ENCODE data around the gene SLC25A26.

The SLC25A26 gene

DNA sequence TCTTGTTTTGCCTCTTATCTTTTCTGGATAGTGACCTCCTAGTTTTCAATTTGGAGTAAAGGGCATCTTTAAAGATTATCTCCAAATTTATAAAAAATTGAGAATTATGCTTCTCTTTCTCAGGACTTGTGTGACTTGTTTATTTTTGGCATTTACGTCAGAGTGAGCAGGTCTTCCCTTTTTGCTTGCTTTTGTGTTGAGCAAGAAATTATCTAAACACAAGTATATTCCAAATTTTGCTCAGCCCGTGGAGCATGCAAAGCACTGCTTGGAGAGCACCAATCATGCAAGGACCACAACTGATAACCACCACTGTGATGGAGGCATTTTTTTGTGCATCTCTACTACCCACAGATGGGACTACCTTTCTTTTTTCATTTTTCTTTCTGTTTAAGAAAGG, 7.1 kb downstream of the SLC25A26 start:
- no peak for DNase-seq

DNA sequence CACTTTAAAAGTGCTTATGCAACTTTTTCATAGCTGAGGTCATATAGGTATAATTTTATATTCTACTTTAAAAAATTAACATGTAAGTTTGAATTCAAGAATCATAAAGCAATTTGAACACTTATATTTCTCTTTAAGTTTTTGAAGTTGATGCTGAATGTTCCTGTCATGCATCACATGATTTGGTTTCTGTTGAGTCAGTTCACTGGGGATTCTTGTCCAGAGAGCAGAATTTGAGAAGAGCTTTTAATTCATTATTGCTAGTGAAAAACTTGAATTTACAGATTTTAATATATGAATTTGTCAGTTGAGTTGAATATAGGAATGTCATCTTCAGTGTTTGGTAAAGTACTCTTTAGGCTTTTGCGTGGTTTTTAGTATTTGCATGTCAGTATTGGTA, 7.9 kb downstream of the SLC25A26 start:
- DNase-seq = no peak

DNA sequence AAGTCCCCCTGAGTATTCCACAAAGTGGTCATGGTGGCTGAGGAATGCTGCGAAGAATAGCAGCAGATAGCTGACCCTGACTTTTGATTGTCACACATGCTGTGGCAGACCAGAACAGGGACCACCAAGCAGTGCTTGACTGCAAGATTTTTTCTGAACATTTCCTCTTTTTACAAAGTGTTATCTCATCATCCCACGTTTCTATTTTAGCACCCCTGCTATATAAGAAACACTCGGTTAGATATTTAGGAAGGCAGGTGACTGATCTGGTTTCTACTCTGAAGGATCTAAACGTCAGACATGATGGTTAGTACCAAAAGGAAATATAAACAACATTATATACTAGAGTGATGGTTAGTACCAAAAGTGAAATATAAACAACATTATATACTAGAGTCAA, 9.1 kb downstream of the SLC25A26 start:
- no peak for DNase-seq

DNA sequence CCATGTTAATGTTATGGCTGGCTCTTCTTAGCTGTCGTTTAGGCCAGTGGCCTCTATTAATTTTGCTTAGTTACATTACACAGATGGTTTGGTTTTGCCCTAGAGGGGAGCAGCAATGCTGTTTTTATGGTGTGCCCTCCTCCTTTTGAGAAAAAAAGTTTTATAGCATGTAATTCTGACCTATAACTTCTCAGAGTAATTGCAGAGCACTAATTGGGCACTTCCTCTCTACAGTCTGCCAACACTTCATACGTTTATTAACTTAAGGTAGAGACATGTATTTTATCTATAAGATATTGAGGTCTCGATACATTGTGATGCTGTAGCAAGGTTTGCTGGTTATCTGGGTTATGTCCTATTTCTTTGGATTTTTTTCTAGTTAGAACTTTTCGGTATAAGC, 12.2 kb downstream of the SLC25A26 start:
- no peak for DNase-seq

DNA sequence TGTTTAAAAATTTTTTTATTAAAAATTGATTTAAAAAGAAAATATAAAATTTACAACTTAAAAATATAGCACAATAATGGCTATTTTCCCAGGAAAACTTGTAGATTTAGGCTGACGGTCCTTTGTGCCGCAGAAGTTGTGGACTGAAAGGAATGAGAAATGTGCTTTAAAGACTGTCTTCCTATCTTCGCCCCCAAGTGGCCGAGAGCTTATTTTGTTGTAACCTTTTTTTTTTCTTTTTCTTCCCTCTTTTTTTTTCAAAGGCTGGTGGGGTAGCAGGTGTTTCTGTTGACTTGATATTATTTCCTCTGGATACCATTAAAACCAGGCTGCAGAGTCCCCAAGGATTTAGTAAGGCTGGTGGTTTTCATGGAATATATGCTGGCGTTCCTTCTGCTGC, 15.5 kb downstream of the SLC25A26 start:
- no peak for DNase-seq

DNA sequence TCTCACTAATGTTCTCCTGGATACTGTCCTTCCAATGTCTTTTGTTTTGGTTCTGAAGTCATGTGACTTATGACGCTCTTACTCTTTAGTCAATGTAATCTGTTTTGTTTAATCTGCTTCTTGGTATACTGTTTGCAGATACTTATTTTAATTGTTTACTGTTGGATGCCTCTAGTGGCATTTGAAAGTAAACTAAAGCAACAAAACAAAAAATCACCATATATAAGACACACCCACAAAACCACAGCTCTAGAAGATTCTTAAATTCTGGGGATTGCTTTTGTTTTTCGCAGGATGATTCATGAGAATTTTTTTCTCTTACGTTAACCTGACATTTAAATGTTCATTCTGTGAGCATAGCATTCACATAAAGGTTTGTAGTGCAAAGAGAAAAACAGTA, 16.8 kb downstream of the SLC25A26 start:
- DNase-seq = no peak

DNA sequence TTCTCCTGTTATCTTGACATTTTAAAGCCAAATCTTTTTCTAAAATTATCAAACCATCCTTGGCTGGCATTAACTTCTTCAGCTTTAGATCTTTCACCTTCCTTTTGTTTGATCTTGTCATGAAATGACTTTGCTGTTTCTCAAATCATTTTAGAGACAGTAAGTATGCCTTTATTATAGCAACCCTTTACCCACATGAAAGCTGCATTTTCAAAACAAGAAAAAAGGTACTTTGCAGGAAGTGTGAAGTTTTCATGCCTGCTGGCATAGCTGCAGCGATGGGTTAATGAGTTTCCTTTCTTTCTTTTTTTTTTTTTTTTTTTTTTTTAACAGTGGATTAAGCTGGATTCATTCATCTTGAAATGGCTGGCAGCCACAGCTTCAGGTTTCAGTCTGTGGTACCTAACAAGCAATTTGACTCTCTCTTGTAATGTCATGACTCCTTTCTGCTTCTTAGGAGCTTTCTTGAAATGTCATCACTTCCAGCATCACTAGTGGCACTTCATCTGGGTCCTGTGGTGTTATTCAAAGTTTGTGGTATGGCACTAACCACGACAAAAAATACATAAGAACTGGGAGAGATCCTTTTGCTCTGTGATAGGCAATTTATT, 18.8 kb downstream of the SLC25A26 start:
- no peak for DNase-seq

DNA sequence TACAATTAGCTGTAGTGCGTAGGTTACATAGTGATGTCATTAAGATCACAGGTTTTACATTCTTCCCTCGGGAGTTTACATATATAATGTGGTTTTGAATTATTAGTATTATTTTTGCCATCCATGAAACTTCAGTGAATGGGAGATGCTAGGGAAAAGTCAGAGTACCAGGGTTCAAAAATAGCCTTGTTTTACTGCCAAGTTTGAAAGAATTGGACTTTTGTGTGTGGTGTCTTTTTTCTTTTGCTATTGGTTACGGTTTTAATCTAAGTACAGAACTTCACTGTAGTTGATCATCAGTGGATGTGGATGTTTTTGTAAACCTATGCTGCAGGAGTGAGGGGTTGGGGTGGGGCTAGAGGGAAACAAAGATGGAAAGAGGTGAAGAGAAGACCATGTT, 20.7 kb downstream of the SLC25A26 start:
- DNase-seq = no peak

DNA sequence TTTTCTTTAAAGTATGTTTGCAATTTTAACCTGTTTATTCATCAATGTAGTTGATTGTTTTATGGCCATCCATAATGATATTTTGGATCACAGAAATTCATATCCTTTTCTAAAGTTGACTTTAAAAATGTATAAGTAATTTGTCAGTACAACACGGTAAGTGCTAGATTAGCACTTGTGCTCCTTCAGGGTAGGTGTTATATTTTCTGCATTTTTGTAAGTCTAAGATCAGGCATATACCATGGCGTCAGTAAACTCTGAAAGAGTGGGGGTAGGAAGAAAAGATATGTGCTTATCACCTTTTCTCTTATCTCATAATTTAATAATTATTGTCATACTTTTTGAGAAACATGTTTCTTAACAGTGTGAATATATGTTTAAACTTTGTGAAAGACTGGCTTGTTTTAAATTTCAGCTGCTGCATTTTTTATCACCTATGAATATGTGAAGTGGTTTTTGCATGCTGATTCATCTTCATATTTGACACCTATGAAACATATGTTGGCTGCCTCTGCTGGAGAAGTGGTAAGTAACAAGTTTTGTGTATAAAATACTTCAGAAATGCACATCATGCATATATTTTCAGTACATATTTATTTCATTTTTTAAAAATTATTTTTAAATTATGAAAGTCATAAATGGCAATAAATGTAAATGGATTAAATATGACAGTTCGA, 22.1 kb downstream of the SLC25A26 start:
- DNase-seq = no peak

DNA sequence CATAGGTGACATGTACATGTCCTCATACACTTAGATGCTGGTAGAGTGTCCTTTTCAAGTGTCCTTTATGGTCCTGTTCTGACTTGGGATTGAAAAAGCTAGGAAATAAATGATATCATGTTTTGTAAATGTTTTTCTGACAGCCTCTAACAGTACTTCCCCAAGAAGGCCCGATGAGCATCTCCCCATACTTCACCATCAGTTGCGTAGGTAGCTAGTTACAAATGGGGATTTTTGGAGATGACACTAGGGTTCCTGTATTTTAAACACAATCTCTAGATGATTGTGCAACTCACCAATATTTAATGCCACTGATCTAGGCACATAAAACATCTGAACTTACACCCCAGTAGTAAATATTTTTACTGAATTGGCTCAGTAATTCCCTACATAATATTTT, 27.8 kb downstream of the SLC25A26 start:
- DNase-seq = no peak

DNA sequence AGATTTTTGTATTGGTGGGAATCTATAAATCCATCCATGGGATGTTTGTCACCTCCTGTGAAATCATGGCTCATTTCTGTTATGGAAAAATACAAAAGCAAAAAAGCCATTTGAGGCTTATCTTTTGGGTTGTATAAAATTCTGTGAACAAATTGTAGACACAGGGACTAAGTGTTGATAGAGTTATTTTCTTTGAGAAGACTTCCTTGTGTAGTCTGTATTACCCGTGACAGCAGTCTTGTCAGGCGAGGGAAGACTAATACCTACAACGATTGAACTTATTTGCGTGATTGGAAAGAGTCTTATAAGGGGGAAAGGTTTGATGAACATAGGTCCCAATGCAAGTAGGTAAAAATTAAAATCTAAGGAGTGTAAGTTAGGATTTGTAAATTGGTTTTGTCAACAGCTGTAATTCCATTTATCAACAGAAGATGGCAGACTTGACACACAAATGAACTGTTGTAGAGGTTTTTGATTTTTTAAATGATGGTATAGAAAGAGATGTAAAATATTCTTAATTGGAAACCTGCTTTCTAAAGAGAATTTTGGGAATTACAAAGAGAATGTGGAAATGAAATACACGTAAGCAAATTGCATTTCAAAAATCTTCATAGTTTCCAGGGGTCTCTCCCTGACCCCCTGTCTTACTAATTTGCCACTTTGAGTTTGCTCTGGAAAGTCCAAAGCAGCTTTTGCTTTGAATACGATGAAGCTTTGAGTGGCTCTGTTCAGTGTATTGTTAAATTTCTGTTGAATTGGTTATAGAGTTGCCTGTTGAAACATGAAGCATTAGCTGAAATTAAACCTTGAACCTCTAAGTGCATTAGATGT, 33.2 kb downstream of the SLC25A26 start:
- no peak for DNase-seq

DNA sequence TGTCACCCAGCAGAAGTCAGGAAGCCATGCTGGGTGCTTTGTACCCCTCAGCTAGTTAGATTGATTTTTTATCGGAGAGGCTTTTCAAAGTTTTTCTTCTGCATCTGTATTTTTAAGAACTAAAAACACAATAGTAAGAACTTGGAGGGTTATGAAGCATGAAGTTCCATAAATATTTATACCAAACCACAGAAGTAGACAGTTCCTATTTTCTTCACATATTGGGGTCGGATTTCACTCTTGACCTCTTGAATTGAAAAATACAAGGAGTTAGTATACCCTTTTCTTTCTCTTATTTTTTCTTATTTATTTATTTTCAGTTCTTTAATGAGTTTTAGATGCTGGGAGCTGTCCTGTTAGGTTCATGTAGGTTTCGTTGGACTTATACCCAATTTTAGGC, 35.1 kb downstream of the SLC25A26 start:
- DNase-seq = no peak

DNA sequence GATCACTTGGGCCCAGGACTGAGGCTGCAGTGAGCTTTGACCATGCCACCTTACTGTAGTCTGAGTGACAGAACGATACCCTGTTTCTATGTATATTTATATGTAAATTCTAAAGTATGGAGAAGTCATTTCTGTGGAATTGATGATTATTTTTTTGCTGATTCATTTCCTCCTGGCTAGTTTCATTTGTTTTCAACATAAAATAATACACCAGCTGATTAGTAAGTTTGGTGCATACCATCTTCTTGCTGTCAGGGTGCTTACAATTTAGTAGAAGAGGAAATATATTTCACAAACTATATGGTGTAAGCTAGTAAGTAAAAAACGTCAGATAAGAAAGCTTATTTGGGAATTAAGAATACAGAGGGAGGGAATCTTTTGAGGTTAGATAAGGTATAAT, 36.0 kb downstream of the SLC25A26 start:
- DNase-seq = no peak

DNA sequence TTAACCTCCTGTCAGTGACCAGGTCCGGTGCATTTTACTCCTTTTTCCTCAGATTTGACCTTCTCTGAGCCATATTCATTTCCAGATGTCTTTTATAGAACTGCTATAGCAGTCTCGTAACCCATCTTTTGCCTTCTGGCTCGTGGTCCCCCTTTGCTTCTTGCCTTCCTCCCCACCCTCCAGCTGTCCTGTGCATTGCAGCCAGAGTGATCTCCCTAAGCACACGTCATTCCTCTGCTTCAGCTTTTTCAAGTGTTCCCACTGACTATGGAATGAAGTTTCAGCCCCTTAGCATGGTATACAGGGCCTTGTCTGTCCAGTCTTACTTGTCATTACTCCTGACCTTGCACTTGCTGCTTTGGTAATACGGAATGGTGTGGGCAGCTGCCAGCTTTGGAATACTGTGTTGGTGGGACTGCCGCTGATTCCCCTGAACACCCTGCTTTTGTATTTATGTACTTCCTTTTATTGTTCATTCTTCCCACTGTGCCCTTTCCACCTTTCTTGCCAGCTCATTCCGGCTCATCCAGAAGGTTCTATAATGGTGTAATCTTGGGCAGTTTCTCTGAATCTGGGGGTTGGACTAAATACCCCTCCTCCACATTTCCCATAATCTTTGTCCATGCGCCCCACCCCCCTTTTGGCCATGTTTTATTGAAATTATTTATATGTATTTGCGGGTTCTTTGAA, 38.9 kb downstream of the SLC25A26 start:
- DNase-seq = no peak

DNA sequence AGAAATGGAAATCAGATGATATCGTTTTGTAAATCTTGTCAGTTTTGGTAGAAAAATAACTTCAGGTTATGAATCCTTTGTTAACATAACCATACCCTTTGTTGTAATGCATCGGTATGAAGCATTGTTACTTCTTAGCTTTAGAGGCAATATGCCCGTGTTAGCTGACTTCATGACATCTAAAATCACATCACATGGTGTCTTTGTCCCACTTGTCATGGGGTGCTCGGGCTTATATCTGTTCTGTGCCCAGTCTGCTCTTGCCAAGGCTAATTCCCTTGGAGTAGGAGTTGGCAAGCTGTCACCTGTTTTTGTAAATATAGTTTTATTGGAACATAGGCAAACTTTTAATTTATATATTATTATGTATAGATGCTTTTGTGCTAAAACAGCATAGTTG, 39.6 kb downstream of the SLC25A26 start:
- no peak for DNase-seq

DNA sequence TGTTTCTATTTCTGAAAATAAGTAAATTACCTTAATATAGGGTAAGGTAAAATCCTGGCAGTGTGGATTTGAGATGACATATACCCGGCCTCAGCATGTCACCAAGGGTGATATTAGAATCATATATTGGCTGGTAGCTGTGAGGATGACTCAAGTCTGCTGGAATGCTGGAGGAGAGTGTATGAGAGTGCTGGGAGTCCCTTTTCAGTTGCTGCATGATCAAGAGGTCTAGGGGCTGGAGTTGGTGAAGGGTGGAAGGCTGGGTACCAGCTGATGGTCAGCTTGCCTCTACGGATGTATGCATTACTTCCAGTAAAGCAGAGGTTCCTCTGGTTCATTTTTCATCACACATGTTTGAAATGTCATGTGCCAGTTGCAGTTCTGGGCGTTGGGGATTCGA, 40.6 kb downstream of the SLC25A26 start:
- no peak for DNase-seq

DNA sequence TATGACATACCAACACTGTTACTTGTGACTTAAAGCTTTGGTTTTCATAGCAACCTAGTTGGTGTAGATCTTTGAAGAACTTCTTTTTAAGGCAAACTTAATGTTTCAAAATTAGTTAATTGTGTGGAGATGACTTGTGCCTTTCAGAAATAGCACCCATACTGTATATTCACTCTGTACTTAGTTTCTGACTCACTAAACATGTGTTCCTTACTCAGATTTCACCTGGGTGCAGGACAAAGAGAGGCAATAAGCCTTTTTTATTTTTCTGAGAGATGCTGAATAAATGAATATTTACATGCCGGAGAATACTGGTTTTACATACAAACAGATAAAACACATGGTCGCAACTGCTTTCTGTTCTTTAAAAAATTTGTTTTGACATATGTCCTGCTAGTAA, 44.8 kb downstream of the SLC25A26 start:
- DNase-seq = no peak

DNA sequence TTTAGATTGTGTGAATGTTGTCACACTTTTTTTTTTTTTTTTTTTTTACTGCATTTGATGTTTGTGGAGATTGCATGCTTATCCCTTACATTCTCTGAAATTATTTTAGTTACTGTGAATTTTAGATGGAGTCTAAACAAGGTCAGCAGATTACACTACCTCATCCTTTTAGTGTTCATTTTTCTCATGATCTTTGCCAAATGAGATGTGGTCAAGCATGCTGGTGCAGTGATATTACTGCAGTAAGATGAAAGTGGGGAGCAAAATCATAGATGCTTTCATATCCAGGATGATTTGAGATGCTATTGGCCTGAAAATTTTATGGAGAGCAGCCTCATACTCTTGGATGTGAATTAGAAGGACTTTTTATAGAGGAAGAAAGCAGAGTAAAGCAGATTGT, 45.8 kb downstream of the SLC25A26 start:
- no peak for DNase-seq

DNA sequence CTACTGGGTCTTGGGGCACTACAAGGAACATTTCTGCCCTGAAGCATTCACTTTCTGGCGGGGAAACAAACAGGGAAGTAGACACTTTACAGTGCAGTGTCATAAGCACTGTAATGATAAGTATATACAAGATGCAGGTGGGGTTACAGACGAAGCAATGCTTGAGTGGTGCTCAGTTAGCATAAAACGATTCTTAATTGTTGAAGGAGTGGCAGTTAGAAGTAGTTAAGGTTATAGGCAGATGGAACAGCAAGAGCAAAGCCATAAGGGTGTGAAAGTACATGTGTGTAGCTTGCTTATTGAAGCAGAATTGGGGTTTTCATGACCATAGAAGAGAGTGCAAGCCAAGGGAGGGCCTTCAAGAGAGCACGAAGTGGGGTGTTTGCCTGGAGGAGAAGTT, 46.2 kb downstream of the SLC25A26 start:
- no peak for DNase-seq

DNA sequence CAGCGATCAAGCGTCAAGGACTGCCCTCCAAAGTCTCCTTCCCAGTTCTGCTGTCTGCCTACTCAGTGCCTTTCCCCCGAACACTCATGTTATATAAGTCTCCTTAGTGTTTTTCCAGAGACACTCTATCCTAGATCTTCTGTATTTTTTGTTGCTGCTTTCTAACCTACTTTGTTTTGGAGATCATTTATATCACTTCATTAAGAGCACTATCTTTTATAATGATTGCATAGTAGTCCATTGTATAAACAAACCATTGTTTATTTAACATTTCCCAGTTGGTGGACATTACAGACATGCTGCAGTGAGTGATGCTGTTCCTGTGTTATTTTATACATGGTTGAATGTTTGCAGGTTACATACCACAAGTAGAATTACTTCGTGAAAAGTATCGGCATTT, 47.1 kb downstream of the SLC25A26 start:
- DNase-seq = no peak

DNA sequence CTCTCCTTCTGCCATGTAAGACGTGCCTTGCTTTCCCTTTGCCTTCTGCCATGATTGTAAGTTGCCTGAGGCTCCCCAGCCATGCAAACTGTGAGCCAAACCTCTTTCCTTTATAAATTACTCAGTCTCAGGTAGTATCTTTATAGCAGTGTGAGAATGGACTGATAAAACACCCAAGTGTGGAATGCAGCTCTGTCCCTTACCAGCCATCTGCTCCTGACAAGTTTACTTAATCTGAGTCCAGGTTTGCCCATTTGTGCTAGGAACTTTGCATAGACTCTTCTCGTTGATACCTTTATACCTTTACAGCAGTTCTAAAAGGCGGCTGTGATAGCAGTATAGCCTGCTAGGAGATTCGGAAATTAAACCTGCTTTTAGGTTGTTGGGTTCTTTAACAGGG, 48.1 kb downstream of the SLC25A26 start:
- DNase-seq = no peak

DNA sequence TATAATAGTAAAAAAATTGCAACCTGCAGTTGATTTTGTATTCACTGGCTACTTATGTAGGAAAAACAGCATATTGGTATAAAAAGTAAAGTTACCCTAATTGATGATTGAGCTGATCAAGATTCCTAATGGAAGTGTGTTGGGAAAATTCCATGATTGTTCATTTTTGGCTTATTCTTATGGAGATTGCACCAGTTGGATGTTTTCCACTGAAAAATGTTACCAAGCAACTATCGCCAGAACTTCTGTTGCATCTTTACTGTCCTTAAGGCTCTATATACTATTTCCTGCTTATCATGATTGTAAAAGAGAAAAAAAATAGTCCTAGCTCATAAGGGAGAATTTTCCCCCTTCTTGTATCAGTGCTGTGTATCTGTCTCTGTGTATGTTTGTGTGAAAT, 48.6 kb downstream of the SLC25A26 start:
- no peak for DNase-seq

DNA sequence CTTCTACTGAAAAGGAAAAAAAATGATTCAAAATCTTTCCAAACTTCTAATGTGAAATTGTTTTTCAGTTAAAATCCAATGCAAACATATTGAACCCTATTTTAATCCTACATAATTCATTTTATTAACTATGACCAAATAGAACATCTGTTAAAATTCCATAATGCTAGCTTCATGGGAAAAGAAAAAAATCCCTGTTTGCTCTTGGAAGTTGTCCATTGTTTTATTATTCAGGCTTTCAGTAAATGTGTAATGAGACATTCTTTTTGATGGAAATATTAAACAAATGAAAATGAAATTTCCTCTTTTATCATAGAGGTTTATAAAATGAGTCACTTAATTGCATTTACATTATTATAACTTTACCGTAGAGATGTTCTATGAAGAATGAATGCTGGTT, 49.5 kb downstream of the SLC25A26 start:
- DNase-seq = no peak

DNA sequence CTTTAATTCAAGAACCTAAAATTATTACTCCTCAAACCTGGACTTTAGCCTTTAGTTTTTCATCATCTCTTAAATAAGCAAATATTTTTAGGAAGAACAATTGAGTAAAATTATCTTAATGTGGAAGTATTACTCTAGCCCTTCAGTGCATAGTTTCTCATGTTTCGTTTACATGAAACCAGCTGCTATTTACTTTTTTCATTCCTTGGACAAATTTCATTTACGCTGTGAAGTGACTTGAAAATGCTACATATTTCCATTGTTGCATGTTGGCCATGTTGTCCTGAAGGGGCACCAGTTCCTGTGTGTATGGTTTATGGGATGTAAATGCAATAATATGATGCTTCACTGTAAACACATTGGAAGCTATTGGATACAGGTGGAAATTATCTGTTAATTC, 49.9 kb downstream of the SLC25A26 start:
- DNase-seq = no peak
